DND-41 (cell line): ENCODE measurements around the gene RBM23.
A peak's percentile ranks its signal among the peaks of the same experiment; 100 is the strongest.
"Not testable (repeated sequence)": the region's sequence is repeated elsewhere in the genome, so short reads cannot be mapped to it uniquely, and the experiment has no call there.

Experiments
- ATAC-seq: fragments of 200-7000 bp; cut with Tn5 transposase; 3 replicates; pipeline ENCODE4 v1.9.1; 2021; ENCODE audit warnings: low read depth; ENCODE audit not compliant: insufficient read depth
- DNase-seq: peaks from one replicate; pipeline ENCODE4 v3.0.0-alpha.2; 2020
- H2AFZ ChIP-seq: 2 replicates; pipeline ENCODE4 v1.6.0; 2012; ENCODE audit warnings: low read depth, low read length
- H3K27ac ChIP-seq: 2 replicates; pipeline ENCODE4 v1.5.1; 2012; ENCODE audit warnings: low read length, inconsistent platforms
- H3K27me3 ChIP-seq: fragments of 200-600 bp; sonication (generic); 2 replicates; pipeline ENCODE4 v1.6.0; 2012; ENCODE audit warnings: low read length, mild to moderate bottlenecking, inconsistent platforms; ENCODE audit not compliant: insufficient read depth, poor library complexity
- H3K36me3 ChIP-seq: 2 replicates; pipeline ENCODE4 v1.5.1; 2012; ENCODE audit warnings: low read length, inconsistent platforms; ENCODE audit not compliant: insufficient read depth
- H3K4me1 ChIP-seq: 2 replicates; pipeline ENCODE4 v1.5.1; 2012; ENCODE audit warnings: mild to moderate bottlenecking, low read length; ENCODE audit not compliant: insufficient read depth
- H3K4me2 ChIP-seq: 2 replicates; pipeline ENCODE4 v1.6.0; 2012; ENCODE audit warnings: mild to moderate bottlenecking, moderate library complexity, low read length, inconsistent platforms; ENCODE audit not compliant: insufficient read depth
- H3K4me3 ChIP-seq, 2 experiments: fragments of 200-600 bp in 1 of 2; shearing (Covaris generic) in 1 of 2; 2 replicates each; pipeline ENCODE4 v1.5.1; 2012 to 2016; ENCODE audit warnings: inconsistent platforms in 2 of 2, low read length in 2 of 2, mild to moderate bottlenecking in 2 of 2, low read depth in 1 of 2, moderate library complexity in 1 of 2
- H3K79me2 ChIP-seq: 2 replicates; pipeline ENCODE4 v1.6.0; 2012; ENCODE audit warnings: low read length, inconsistent platforms; ENCODE audit not compliant: insufficient read depth
- H3K9ac ChIP-seq: 2 replicates; pipeline ENCODE4 v1.6.0; 2012; ENCODE audit warnings: low read depth, mild to moderate bottlenecking, inconsistent platforms, low read length, moderate library complexity
- H3K9me3 ChIP-seq: 2 replicates; pipeline ENCODE4 v1.5.1; 2012; ENCODE audit warnings: low read length, moderate library complexity, mild to moderate bottlenecking, inconsistent platforms; ENCODE audit not compliant: insufficient read depth, severe bottlenecking
- H4K20me1 ChIP-seq: 2 replicates; pipeline ENCODE4 v1.6.0; 2012; ENCODE audit warnings: low read length; ENCODE audit not compliant: insufficient read depth
- EZH2 ChIP-seq: IDR thresholded peaks from 3 replicates; pipeline ENCODE4 v1.6.1; 2012; ENCODE audit warnings: borderline replicate concordance, low read depth, mild to moderate bottlenecking, moderate library complexity, low read length, inconsistent platforms; ENCODE audit not compliant: severe bottlenecking
- TF ChIP-seq, protein P1 (sequence below): IDR thresholded peaks from 2 replicates; pipeline ENCODE4 v1.5.1; 2012; ENCODE audit warnings: borderline replicate concordance, low read length, moderate library complexity, mild to moderate bottlenecking; ENCODE audit not compliant: poor library complexity, severe bottlenecking; ENCODE audit errors: extremely low read depth

Gene RBM23

GRCh38 chr14:22865424-22866405 is 53.2 kb downstream of the RBM23 start:
- Histone ChIP-seq H3K9ac (no peak overlapping the region), H4K20me1 (no peaks in the 10 kb centered on the region), H3K4me2 (no peak overlapping the region), H3K27ac (no peak overlapping the region), H3K9me3 (no peaks in the 10 kb centered on the region), H3K4me1 (peaks cover 6% of the 10 kb centered on the region; the same call in 1 of the 2 replicates), H3K4me3 (no peak overlapping the region), H3K27me3 (peaks cover 10% of the 10 kb centered on the region), H3K36me3 (no peaks in the 10 kb centered on the region), H2AFZ (no peak overlapping the region), H3K79me2 (no peaks in the 10 kb centered on the region)
- TF ChIP-seq, protein P1, sequence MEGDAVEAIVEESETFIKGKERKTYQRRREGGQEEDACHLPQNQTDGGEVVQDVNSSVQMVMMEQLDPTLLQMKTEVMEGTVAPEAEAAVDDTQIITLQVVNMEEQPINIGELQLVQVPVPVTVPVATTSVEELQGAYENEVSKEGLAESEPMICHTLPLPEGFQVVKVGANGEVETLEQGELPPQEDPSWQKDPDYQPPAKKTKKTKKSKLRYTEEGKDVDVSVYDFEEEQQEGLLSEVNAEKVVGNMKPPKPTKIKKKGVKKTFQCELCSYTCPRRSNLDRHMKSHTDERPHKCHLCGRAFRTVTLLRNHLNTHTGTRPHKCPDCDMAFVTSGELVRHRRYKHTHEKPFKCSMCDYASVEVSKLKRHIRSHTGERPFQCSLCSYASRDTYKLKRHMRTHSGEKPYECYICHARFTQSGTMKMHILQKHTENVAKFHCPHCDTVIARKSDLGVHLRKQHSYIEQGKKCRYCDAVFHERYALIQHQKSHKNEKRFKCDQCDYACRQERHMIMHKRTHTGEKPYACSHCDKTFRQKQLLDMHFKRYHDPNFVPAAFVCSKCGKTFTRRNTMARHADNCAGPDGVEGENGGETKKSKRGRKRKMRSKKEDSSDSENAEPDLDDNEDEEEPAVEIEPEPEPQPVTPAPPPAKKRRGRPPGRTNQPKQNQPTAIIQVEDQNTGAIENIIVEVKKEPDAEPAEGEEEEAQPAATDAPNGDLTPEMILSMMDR: peak; percentile 56
- no peak for TF ChIP-seq EZH2
- peak; percentile 45; the same call in 2 of the 3 replicates for ATAC-seq
- peak; percentile 32 for DNase-seq

GRCh38 chr14:22864979-22865378 is 54.0 kb downstream of the RBM23 start:
- no peaks in the 10 kb centered on the region for H3K9me3 ChIP-seq
- no peak overlapping the region for H3K4me3 ChIP-seq
- no peak overlapping the region for H3K4me2 ChIP-seq
- TF ChIP-seq EZH2: no peak
- TF ChIP-seq, protein P1: no peak
- no peak overlapping the region for H3K9ac ChIP-seq
- H3K27ac ChIP-seq: no peak overlapping the region
- no peaks in the 10 kb centered on the region for H4K20me1 ChIP-seq
- peaks cover 10% of the 10 kb centered on the region for H3K27me3 ChIP-seq
- H3K79me2 ChIP-seq: no peaks in the 10 kb centered on the region
- H2AFZ ChIP-seq: no peak overlapping the region
- DNase-seq: no peak
- no peaks in the 10 kb centered on the region for H3K4me1 ChIP-seq
- no peaks in the 10 kb centered on the region for H3K36me3 ChIP-seq
- ATAC-seq: no peak

DNA sequence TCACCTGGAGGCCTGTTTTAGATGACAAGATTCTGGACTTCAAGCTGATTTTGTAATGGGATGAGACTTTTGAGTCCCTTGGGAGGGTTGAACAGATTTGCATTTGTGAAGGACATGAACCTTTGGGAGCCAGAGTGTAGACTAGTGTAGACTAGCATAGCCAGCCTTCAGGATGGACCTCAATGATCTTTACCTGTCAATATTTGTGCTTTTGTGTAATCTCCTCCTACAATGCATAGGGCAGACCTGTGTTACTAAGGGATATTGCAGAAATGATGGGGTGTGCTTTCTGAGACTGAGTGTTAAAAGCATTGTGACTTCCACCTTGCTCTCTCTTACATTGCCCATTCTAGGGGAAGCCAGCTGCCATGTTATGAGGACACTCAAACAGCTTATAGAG is 57.3 kb downstream of the RBM23 start:
- Histone ChIP-seq H3K9ac (no peak overlapping the region), H3K27me3 (peaks cover 15% of the 10 kb centered on the region), H4K20me1 (no peaks in the 10 kb centered on the region), H3K9me3 (no peaks in the 10 kb centered on the region), H3K4me3 (no peak overlapping the region), H2AFZ (no peak overlapping the region), H3K27ac (no peak overlapping the region), H3K36me3 (no peaks in the 10 kb centered on the region), H3K4me2 (no peak overlapping the region), H3K79me2 (no peaks in the 10 kb centered on the region), H3K4me1 (no peaks in the 10 kb centered on the region)
- DNase-seq: no peak
- no peak for ATAC-seq
- TF ChIP-seq, protein P1: no peak
- no peak for TF ChIP-seq EZH2

GRCh38 chr14:22860377-22860776 is 58.6 kb downstream of the RBM23 start:
- not testable (repeated sequence) for H3K4me1 ChIP-seq, H3K4me3 ChIP-seq, H3K36me3 ChIP-seq, DNase-seq, H3K4me2 ChIP-seq, H3K27ac ChIP-seq, H3K9me3 ChIP-seq, H3K9ac ChIP-seq, H3K79me2 ChIP-seq, H4K20me1 ChIP-seq, ATAC-seq, H2AFZ ChIP-seq
- H3K27me3 ChIP-seq: peaks cover 19% of the 10 kb centered on the region
